ENCODE measurements around the gene TMEM203.
A peak's percentile ranks its signal among the peaks of the same experiment; 100 is the strongest.

Gene TMEM203

DNA sequence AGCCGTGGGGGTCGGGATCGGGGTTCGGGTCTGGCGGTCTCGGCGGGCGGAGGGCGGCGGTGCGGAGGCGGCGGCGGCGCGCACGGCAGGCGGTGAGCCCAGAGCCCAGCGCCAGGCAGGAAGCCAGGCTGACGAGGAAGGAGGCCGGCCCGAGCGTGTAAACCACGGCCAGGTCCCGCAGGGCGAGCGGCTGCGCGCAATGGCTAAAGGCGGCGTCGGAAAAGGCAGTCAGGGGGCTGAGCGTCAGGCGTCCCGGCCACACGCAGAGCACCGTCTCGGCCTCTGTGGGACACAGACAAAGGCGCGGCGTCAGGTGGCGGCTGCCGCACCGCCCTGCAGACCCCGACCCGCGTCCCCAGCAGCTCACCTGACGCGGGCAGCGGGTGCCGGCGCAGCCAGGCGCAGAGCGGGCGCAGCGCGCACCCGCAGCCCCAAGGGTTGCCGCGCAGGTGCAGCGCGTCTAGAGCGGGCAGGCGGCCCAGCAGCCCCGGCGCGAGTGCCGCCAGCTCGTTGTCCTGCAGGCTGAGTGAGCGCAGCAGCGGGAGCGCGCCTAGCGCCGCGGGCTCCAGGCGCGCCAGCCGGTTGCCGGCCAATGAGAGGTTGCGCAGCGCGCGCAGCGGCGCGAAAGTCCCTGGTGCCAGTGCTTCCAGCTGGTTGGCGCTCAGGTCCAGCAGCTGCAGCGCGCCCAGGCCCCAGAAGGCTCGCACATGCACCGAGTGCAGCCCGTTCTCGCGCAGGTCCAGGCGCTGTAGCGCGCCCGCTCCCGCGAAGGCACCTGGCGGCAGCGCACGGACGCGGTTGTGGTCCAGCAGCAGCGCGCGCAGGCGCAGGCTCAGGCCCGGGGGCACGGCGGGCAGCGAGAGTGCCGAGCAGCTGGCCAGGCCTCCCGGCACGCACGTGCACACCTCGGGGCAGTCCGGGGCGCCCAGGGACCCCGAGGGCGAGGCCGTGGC, 36.3 kb downstream of the TMEM203 start:
- TF ChIP-seq, protein P1, sequence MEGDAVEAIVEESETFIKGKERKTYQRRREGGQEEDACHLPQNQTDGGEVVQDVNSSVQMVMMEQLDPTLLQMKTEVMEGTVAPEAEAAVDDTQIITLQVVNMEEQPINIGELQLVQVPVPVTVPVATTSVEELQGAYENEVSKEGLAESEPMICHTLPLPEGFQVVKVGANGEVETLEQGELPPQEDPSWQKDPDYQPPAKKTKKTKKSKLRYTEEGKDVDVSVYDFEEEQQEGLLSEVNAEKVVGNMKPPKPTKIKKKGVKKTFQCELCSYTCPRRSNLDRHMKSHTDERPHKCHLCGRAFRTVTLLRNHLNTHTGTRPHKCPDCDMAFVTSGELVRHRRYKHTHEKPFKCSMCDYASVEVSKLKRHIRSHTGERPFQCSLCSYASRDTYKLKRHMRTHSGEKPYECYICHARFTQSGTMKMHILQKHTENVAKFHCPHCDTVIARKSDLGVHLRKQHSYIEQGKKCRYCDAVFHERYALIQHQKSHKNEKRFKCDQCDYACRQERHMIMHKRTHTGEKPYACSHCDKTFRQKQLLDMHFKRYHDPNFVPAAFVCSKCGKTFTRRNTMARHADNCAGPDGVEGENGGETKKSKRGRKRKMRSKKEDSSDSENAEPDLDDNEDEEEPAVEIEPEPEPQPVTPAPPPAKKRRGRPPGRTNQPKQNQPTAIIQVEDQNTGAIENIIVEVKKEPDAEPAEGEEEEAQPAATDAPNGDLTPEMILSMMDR (conservative IDR thresholded peaks at IDR 0.05): no peak; the same call in 1 of the 2 replicates
- peak; percentile 53 for TF ChIP-seq ZFX (IDR thresholded peaks at IDR 0.05)
- peak overlapping the region; percentile 100 for H3K27ac ChIP-seq

DNA sequence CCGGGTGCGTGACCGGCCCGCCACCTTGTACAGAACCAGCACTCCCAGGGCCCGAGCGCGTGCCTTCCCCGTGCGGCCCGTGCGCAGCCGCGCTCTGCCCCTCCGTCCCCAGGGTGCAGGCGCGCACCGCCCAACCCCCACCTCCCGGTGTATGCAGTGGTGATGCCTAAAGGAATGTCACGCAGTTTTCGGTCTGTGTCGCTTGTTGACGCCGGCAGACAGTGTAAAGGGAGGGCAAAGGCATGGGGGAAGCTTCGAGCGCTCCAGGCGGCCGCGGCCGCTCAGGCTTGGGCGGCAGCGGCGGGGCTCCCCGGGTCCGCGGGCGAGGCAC, 36.9 kb downstream of the TMEM203 start:
- peak overlapping the region; percentile 100 for H3K27ac ChIP-seq
- TF ChIP-seq ZFX (IDR thresholded peaks at IDR 0.05): no peak
- TF ChIP-seq, protein P1 (conservative IDR thresholded peaks at IDR 0.05): no peak

DNA sequence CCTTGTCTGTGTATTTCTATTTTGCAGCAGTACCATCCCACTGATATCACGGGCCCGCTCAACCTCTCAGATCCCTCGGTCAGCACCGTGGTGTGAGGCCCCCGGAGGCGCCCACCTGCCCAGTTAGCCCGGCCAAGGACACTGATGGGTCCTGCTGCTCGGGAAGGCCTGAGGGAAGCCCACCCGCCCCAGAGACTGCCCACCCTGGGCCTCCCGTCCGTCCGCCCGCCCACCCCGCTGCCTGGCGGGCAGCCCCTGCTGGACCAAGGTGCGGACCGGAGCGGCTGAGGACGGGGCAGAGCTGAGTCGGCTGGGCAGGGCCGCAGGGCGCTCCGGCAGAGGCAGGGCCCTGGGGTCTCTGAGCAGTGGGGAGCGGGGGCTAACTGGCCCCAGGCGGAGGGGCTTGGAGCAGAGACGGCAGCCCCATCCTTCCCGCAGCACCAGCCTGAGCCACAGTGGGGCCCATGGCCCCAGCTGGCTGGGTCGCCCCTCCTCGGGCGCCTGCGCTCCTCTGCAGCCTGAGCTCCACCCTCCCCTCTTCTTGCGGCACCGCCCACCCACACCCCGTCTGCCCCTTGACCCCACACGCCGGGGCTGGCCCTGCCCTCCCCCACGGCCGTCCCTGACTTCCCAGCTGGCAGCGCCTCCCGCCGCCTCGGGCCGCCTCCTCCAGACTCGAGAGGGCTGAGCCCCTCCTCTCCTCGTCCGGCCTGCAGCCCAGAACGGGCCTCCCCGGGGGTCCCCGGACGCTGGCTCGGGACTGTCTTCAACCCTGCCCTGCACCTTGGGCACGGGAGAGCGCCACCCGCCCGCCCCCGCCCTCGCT, 37.5 kb downstream of the TMEM203 start:
- no peak for TF ChIP-seq ZFX (IDR thresholded peaks at IDR 0.05)
- TF ChIP-seq, protein P1 (conservative IDR thresholded peaks at IDR 0.05): no peak
- H3K27ac ChIP-seq: peak overlapping the region; percentile 100

DNA sequence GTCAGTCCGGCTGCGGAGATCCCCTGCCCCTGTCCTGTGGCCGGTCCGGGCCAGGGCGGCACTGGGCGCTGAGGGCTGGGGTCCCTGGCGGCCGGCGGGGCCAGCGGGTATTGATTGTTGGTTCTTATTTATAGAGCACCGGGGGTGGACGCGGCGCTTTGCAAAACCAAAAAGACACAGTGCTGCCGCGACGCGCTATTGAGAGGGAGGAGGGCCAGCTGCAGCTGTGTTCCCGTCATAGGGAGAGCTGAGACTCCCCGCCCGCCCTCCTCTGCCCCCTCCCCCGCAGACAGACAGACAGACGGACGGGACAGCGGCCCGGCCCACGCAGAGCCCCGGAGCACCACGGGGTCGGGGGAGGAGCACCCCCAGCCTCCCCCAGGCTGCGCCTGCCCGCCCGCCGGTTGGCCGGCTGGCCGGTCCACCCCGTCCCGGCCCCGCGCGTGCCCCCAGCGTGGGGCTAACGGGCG, 38.1 kb downstream of the TMEM203 start:
- TF ChIP-seq, protein P1 (conservative IDR thresholded peaks at IDR 0.05): no peak
- TF ChIP-seq ZFX (IDR thresholded peaks at IDR 0.05): no peak
- peak overlapping the region; percentile 100 for H3K27ac ChIP-seq

DNA sequence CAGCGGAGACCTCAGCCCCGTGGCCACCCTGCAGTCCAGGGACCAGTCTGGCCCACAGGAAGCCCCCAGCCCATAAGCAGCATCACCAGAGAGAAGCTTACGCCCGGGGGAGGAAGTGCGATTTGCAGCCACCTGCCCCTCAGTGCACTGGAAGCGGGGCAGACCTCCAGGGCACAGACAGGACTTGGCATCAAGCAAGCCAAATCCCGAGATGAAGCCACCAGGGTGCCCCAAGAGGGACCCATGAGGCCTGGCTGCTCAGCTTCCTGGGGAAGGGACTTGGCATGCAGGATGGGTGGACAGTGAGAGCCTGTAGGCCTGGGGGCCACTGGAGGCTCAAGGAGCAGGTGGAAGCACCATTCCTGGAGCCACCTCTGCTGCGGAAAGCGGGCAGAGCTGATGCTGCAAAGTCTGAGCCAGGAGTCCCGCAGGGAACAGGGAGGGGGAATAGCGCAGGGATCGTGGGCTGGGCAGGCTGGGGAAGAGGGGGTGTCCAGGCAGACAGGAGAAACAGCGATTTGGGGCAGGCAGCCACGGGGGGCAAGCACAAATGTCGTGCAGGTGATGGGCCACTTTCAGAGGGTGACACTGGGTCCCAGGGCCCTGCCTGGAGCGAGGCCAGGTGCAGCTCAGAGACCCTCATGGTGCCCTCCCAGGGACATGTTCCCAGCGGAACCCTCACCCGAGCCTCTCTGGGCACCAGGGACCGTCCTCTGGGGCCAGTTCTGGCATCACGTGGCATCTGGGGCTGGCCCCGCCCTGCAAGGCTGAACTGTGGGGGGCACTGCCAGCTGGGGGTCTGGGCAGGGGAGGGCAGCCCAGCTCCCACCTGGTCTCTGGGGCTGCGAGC, 38.8 kb downstream of the TMEM203 start:
- H3K27ac ChIP-seq: peak overlapping the region; percentile 100
- TF ChIP-seq ZFX (IDR thresholded peaks at IDR 0.05): no peak
- TF ChIP-seq, protein P1 (conservative IDR thresholded peaks at IDR 0.05): no peak

DNA sequence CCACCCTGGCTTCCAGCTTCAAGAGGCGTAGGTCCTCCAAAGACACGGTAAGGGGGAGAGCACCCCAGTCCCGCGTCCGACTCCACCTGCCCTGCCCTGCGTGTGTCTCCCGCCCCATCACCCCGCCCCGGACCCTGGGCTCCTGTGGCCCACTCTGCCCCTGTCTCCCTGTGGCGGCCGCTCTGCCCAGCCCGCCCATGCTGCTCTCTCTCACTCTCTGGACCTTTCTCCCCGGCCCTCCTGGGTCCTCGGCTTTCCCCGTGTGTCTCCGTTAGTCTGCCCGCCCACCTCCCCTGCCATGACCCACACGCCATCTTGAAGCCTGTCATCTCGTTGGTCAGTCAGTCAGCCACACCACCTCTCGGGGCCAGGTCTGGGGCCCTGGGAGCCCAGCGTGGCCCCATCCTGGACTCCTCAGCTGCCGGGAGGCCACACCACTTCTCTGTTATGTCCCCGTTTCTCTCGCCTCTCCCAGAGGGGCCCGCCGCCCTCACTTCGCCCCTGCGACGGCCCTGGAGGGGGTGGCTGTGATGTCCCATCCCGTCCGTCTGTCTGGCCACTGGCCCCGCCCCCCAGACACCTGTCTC, 40.1 kb downstream of the TMEM203 start:
- no peak for TF ChIP-seq ZFX (IDR thresholded peaks at IDR 0.05)
- TF ChIP-seq, protein P1 (conservative IDR thresholded peaks at IDR 0.05): no peak

More for the DNA sequence above, 40.1 kb downstream of the TMEM203 start:
- H3K27ac ChIP-seq: no peak overlapping the region
